Mucosa of rectum (tissue), 2 donors: ENCODE results near the gene PRDM5.

Experiments
- H3K27ac ChIP-seq, 2 donors: one replicate each; pipeline ENCODE4 v1.7.0; 2013; ENCODE audit warnings: inconsistent platforms in 2 of 2, low read depth in 2 of 2, low read length in 2 of 2
- H3K27me3 ChIP-seq, 2 donors: one replicate each; pipeline ENCODE4 v1.7.0; 2013; ENCODE audit warnings: low read length in 2 of 2; ENCODE audit not compliant: control insufficient read depth in 2 of 2, insufficient read depth in 2 of 2
- H3K36me3 ChIP-seq, 2 donors: one replicate each; pipeline ENCODE4 v1.7.0; 2013; ENCODE audit warnings: low read length in 2 of 2; ENCODE audit not compliant: control insufficient read depth in 2 of 2, insufficient read depth in 2 of 2
- H3K4me1 ChIP-seq, 2 donors: one replicate each; pipeline ENCODE4 v1.7.0; 2013; ENCODE audit warnings: low read length in 2 of 2, mild to moderate bottlenecking in 1 of 2; ENCODE audit not compliant: control insufficient read depth in 2 of 2, insufficient read depth in 2 of 2
- H3K4me3 ChIP-seq, 2 donors: one replicate each; pipeline ENCODE4 v1.7.0; 2013; ENCODE audit warnings: low read length in 2 of 2
- H3K9ac ChIP-seq, 2 donors: one replicate each; pipeline ENCODE4 v1.7.0; 2013; ENCODE audit warnings: low read length in 2 of 2, low read depth in 1 of 2, mild to moderate bottlenecking in 1 of 2
- H3K9me3 ChIP-seq, 2 donors: one replicate each; pipeline ENCODE4 v1.7.0; 2013; ENCODE audit warnings: low read length in 2 of 2; ENCODE audit not compliant: control insufficient read depth in 2 of 2
- donor health status: healthy.
- donor health status: Normal muscosa, but diverticular disease.

Gene PRDM5

DNA sequence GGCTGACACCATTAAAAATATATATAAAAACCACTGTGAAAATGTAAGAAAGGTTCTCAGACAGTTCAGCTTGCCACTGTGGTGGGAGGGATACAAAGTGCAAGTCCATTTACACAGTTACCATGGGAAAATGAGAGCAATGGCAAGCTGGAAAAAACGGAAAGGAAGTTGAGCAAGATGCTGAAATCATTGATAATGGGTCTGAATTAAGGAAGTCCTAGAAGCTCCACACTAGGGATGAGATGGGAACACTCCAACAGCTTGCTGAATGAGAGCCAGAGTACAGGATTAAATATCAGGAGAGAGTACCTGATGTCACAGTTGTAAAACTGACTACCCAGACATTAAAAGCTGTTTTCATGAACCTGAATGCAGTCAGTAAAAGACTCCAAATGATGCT is 218.6 kb downstream of the PRDM5 start:
- Histone ChIP-seq H3K36me3 (no peaks in the 10 kb centered on the region), H3K27me3 (no peaks in the 10 kb centered on the region), H3K4me3 (no peak overlapping the region), H3K4me1 (no peaks in the 10 kb centered on the region), H3K9me3 (no peaks in the 10 kb centered on the region), H3K27ac (no peak overlapping the region), H3K9ac (no peak overlapping the region)

DNA sequence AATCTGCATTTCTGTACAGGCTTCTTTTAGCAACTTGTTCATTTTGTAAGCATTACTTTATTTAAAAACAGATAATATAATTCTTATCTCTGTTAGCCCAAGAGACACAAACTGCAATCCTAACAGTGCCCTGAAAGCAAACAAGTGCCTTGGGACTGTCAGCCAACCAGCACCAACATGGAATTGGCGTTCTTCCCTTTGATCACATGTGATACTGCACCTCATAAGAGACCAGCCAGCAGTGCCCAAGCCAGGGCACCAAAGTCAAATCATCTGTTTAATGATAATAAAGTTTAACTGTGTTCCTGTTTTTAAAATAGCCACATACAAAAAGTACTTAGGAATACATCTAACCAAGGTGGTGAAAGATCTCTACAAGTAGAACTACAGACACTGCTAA is 223.2 kb downstream of the PRDM5 start:
- Histone ChIP-seq H3K36me3 (no peaks in the 10 kb centered on the region), H3K4me3 (no peak overlapping the region), H3K27me3 (no peaks in the 10 kb centered on the region), H3K4me1 (peaks cover 0 to 13% of the 10 kb centered on the region in 2 donors), H3K27ac (no peak overlapping the region), H3K9me3 (no peaks in the 10 kb centered on the region), H3K9ac (no peak overlapping the region)

DNA sequence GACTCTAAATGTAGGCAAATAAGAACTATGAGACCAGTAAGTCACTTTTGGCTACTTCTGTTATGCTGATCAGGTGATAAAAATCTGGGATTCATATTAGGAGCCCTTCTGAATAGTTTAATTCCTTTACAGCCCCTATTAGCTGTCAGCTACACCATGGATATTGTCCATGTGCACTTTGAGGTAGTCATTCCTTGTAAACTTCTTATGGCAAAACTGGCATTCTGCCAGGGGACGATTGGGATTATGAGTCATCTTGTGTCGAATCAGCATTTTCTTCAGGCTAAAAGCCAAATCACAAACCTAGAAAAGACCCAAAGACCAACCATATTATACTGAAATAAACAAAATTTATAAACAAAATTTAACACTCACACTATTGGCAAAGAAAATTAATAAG is 227.6 kb downstream of the PRDM5 start:
- no peaks in the 10 kb centered on the region for H3K27me3 ChIP-seq
- H3K4me3 ChIP-seq, result no peak overlapping the region
- peaks cover 0 to 15% of the 10 kb centered on the region in 2 donors for H3K4me1 ChIP-seq
- no peak overlapping the region for H3K27ac ChIP-seq
- H3K9me3 ChIP-seq, result no peaks in the 10 kb centered on the region
- H3K36me3 ChIP-seq, result no peaks in the 10 kb centered on the region
- no peak overlapping the region for H3K9ac ChIP-seq

DNA sequence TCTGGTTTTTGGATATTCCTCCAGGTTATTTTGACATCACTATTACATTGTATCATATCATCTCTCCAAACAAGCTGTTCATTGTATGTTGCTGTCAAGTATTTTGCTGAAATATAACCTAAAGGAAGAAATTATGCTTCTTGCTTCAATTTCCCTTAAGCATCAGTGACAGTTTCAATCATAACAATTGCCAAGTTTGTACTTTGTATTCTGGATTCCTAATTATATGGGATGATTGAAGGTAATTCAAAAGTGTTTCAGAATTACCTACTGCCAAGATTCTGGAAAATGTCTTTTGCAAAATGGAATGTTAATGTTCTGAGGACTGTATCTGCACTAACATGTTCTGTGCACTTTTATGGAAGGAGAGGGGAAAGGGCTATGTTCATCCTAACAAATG is 228.7 kb downstream of the PRDM5 start:
- Histone ChIP-seq H3K9ac (no peak overlapping the region), H3K36me3 (no peaks in the 10 kb centered on the region), H3K27me3 (no peaks in the 10 kb centered on the region), H3K9me3 (no peaks in the 10 kb centered on the region), H3K27ac (no peak overlapping the region), H3K4me1 (peaks cover 0 to 15% of the 10 kb centered on the region in 2 donors), H3K4me3 (no peak overlapping the region)

DNA sequence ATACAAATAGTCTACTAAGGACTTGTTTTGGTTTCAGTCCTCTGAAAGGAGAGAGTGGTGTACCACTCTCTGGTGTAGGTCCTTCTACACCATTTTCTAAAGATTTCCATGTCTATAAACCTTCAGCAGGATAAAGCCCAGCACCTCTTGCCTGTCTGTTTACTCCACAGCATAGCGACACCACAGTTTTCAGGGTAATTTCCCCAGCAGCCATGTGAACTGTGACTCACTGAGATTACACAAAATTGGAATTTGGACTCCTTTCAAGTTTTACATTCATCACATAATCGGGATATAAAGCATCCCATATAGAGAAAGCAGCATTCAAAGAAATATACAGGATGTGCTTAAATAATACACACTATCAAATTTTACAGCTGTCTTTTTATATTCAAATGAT is 229.6 kb downstream of the PRDM5 start:
- no peaks in the 10 kb centered on the region for H3K27me3 ChIP-seq
- no peak overlapping the region for H3K27ac ChIP-seq
- no peak overlapping the region for H3K9ac ChIP-seq
- no peak overlapping the region for H3K4me3 ChIP-seq
- no peaks in the 10 kb centered on the region for H3K36me3 ChIP-seq
- no peaks in the 10 kb centered on the region for H3K9me3 ChIP-seq
- H3K4me1 ChIP-seq, result peaks cover 0 to 15% of the 10 kb centered on the region in 2 donors

DNA sequence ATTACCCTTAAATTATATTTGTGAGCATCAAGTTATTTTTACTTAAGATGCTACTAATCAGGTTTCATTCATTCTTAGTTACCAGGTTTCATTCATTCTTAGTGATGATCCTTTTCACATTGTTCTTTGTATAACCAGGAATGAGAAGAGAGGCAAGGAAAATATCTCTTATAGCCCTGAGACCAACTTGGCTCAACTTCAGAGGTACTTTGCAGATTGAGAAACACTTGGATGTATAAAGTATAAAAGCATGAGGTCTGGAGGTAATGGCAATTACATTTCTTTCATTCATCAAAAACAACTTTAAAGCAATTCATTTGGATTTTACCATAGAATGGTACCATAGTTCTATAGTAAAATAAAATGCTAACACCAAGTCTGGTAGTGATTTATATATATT is 231.0 kb downstream of the PRDM5 start:
- Histone ChIP-seq H3K4me3 (no peak overlapping the region), H3K27me3 (no peaks in the 10 kb centered on the region), H3K9ac (no peak overlapping the region), H3K9me3 (no peaks in the 10 kb centered on the region), H3K4me1 (peaks cover 0 to 15% of the 10 kb centered on the region in 2 donors), H3K27ac (no peak overlapping the region), H3K36me3 (no peaks in the 10 kb centered on the region)

DNA sequence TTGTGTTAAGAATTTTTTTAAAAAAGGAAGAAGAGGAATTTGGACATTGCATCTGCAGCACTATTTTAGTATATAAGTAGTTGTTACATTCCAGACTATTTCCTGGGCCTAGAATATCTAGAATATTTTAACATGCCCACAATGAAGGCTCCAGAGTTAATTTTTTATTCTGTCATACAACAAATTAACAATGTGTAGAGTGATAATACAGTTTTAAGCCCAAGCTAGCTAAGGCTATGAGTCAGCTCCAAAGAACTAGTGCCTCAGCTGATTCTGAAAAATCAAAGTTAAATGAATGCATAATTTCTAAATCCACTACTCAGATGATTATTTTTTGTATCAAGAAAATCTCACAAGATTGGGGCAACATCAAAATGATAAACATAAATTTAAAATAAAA is 231.4 kb downstream of the PRDM5 start:
- Histone ChIP-seq H3K27ac (no peak overlapping the region), H3K4me1 (peaks cover 0 to 14% of the 10 kb centered on the region in 2 donors)

DNA sequence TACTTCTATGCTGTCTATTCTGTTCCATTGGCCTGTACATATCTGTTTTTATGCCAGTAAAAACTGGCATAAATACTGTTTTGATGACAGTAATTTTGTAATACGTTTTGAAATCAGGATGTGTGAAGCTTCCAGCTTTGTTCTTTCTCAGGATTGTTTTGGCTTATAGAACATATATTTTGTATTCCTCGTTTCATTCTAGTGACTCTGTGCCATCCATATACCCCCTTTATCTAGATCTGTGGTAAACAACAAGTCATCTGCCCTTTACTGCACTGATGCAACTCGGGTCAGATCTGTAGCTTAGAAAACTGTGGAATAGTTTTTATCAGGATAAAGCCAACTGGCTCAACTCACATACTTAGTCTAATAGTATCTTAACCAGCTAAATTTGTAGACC is 233.7 kb downstream of the PRDM5 start:
- Histone ChIP-seq H3K9me3 (no peaks in the 10 kb centered on the region), H3K9ac (no peak overlapping the region), H3K4me3 (no peak overlapping the region)

More for the DNA sequence above, 231.4 kb downstream of the PRDM5 start:
- H3K4me3 ChIP-seq, result no peak overlapping the region
- H3K27me3 ChIP-seq, result no peaks in the 10 kb centered on the region
- H3K9me3 ChIP-seq, result no peaks in the 10 kb centered on the region
- H3K36me3 ChIP-seq, result no peaks in the 10 kb centered on the region
- no peak overlapping the region for H3K9ac ChIP-seq

DNA sequence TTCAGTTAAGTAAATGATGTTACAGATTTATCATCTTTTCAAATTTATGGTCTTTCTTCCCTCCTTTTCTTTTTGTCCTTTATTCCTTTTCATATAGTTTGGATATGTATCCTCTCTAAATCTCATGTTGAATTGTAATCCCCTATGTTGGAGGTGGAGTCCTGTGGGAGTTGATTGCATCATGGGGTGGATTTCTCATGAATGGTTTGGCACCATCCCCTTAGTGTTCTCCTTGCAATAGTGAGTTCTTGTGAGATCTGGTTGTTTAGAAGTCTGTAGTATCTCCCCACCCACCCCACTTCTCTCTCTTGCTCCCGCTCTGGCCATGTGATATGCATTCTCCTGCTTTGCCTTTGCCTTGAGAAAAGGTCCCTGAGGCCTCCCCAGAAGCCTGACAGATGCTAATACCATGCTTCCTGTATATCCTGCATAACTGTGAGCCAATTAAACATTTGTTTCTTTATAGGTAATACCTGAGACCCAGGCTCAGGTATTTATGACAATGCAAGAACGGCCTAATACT is 236.7 kb downstream of the PRDM5 start:
- no peaks in the 10 kb centered on the region for H3K36me3 ChIP-seq
- no peak overlapping the region for H3K9ac ChIP-seq
- no peak overlapping the region for H3K4me3 ChIP-seq
- H3K4me1 ChIP-seq, result no peaks in the 10 kb centered on the region
- no peak overlapping the region for H3K27ac ChIP-seq
- no peaks in the 10 kb centered on the region for H3K9me3 ChIP-seq
- H3K27me3 ChIP-seq, result no peaks in the 10 kb centered on the region

More for the DNA sequence above, 233.7 kb downstream of the PRDM5 start:
- no peak overlapping the region for H3K27ac ChIP-seq
- H3K27me3 ChIP-seq, result no peaks in the 10 kb centered on the region
- no peaks in the 10 kb centered on the region for H3K36me3 ChIP-seq
- H3K4me1 ChIP-seq, result peaks cover 0 to 2% of the 10 kb centered on the region in 2 donors

DNA sequence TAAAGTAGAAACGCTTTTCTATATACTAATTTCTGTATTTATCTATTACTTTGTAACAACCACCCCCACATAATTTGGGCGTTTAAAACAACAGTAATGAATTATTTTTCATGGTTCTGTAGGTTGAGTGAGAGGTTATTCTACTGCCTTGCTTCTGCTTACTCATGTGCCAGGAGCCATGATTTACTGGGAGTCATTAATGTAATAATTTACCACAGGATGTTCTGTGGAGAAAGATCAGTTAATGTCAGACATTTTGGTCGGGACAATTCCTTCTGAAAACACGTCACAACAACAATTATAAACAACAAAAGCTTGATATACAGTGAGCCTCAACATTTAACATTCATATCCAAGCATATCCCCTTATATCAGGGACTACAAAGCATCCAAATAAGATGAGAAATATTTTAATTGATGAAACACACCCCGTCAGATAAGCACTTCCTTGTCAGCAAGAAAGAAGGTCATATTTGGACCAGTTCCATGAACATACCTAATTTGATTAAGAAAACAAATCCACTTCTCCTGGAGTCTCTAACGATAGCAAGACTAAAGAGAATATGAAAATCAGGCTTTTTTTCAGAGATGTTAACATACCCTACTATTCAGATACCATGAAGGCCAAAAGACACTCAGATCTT is 238.5 kb downstream of the PRDM5 start:
- H3K9me3 ChIP-seq, result no peaks in the 10 kb centered on the region
- no peak overlapping the region for H3K27ac ChIP-seq
- H3K9ac ChIP-seq, result no peak overlapping the region
- H3K27me3 ChIP-seq, result no peaks in the 10 kb centered on the region
- H3K4me3 ChIP-seq, result no peak overlapping the region
- H3K36me3 ChIP-seq, result no peaks in the 10 kb centered on the region
- no peaks in the 10 kb centered on the region for H3K4me1 ChIP-seq
